Neuronal stem cell (in vitro differentiated cells): ENCODE results near the gene AXIN1.

Experiments used
- DNase-seq: peaks from one replicate; pipeline ENCODE4 v3.0.0-alpha.2; 2013; ENCODE audit warnings: low spot score
- H2AFZ ChIP-seq: one replicate; pipeline ENCODE4 v1.6.1; 2013; ENCODE audit warnings: mild to moderate bottlenecking, low read length, inconsistent platforms
- H2AK5ac ChIP-seq: 2 replicates; pipeline ENCODE4 v1.6.1; 2013; ENCODE audit warnings: low read depth, mild to moderate bottlenecking, inconsistent platforms, low read length, moderate library complexity, mixed read lengths
- H2BK120ac ChIP-seq: 2 replicates; pipeline ENCODE4 v1.6.1; 2013; ENCODE audit warnings: low read depth, mild to moderate bottlenecking, inconsistent platforms, low read length, moderate library complexity, mixed read lengths
- H2BK12ac ChIP-seq: one replicate; pipeline ENCODE4 v1.6.1; 2013; ENCODE audit warnings: low read length, inconsistent platforms
- H2BK15ac ChIP-seq: 2 replicates; pipeline ENCODE4 v1.6.1; 2013; ENCODE audit warnings: mild to moderate bottlenecking, low read length, inconsistent platforms, mixed read lengths
- H2BK5ac ChIP-seq: one replicate; pipeline ENCODE4 v1.6.1; 2013; ENCODE audit warnings: inconsistent platforms, mild to moderate bottlenecking, low read length, moderate library complexity
- H3K14ac ChIP-seq: one replicate; pipeline ENCODE4 v1.6.1; 2013; ENCODE audit warnings: low read length, inconsistent platforms
- H3K18ac ChIP-seq: 2 replicates; pipeline ENCODE4 v1.6.1; 2013; ENCODE audit warnings: low read length, inconsistent platforms
- H3K23ac ChIP-seq: 2 replicates; pipeline ENCODE4 v1.6.1; 2013; ENCODE audit warnings: low read depth, mild to moderate bottlenecking, mixed read lengths, low read length, inconsistent platforms; ENCODE audit not compliant: poor library complexity
- H3K27ac ChIP-seq: replicated peaks from 3 replicates; pipeline ENCODE4 v1.5.1; 2013; ENCODE audit warnings: low read length, inconsistent platforms
- H3K27me3 ChIP-seq, 3 experiments: 2 replicates each; pipeline ENCODE4 v1.6.1; 2013; ENCODE audit warnings: low read length in 3 of 3, mild to moderate bottlenecking in 2 of 3, inconsistent platforms in 1 of 3, low read depth in 1 of 3, mixed read lengths in 1 of 3, moderate library complexity in 1 of 3; ENCODE audit not compliant: control insufficient read depth in 3 of 3, insufficient read depth in 3 of 3
- H3K36me3 ChIP-seq, 2 donors: replicated peaks in 1 of 2; 2 replicates each; pipeline ENCODE4 v1.6.1; 2013; ENCODE audit warnings: low read length in 2 of 2; ENCODE audit not compliant: control insufficient read depth in 2 of 2, insufficient read depth in 2 of 2
- H3K4ac ChIP-seq: 2 replicates; pipeline ENCODE4 v1.6.1; 2013; ENCODE audit warnings: inconsistent platforms, mild to moderate bottlenecking, low read length, moderate library complexity
- H3K4me1 ChIP-seq, 2 donors: 1 replicate in 1 of 2; 2 replicates in 1 of 2; pipeline ENCODE4 v1.6.1; 2013; ENCODE audit warnings: low read length in 2 of 2, low read depth in 1 of 2; ENCODE audit not compliant: control insufficient read depth in 2 of 2, insufficient read depth in 1 of 2
- H3K4me2 ChIP-seq: one replicate; pipeline ENCODE4 v1.6.1; 2013; ENCODE audit warnings: mild to moderate bottlenecking, low read length, inconsistent platforms; ENCODE audit not compliant: insufficient read depth, poor library complexity, severe bottlenecking
- H3K4me3 ChIP-seq, 2 donors: 2 replicates each; pipeline ENCODE4 v1.5.1; 2013; ENCODE audit warnings: low read length in 2 of 2, mild to moderate bottlenecking in 2 of 2, inconsistent platforms in 1 of 2, moderate library complexity in 1 of 2
- H3K79me1 ChIP-seq: one replicate; pipeline ENCODE4 v1.6.1; 2013; ENCODE audit warnings: low read depth, mild to moderate bottlenecking, inconsistent platforms, low read length, moderate library complexity
- H3K9ac ChIP-seq: one replicate; pipeline ENCODE4 v1.6.1; 2013; ENCODE audit warnings: mild to moderate bottlenecking, low read depth, low read length, inconsistent platforms; ENCODE audit not compliant: poor library complexity
- H3K9me3 ChIP-seq, 2 donors: replicated peaks in 1 of 2; 2 replicates each; pipeline versions ENCODE3 to v1.6.1; 2013; ENCODE audit warnings: low read length in 2 of 2, mild to moderate bottlenecking in 2 of 2, inconsistent platforms in 1 of 2, low read depth in 1 of 2, mixed read lengths in 1 of 2, moderate library complexity in 1 of 2; ENCODE audit not compliant: control insufficient read depth in 2 of 2, insufficient read depth in 1 of 2
- H4K8ac ChIP-seq: one replicate; pipeline ENCODE4 v1.6.1; 2013; ENCODE audit warnings: low read depth, mild to moderate bottlenecking, inconsistent platforms, low read length, moderate library complexity
- H4K91ac ChIP-seq: one replicate; pipeline ENCODE4 v1.6.1; 2013; ENCODE audit warnings: low read length, low read depth, mild to moderate bottlenecking, inconsistent platforms; ENCODE audit not compliant: poor library complexity
- WGBS, 2 donors: extraction: QIAGEN DNeasy Blood & Tissue Kit; methylation state at CpG; one replicate each; pipeline ENCODE4 v1.1.7; 2013; ENCODE audit warnings: missing lambda C conversion rate in 2 of 2, mixed read lengths in 1 of 2; ENCODE audit not compliant: insufficient read length in 2 of 2, insufficient replicate concordance in 1 of 2; ENCODE audit errors: extremely low coverage in 2 of 2; 5-methylcytosine and 5-hydroxymethylcytosine counted together

Gene AXIN1

GRCh38 chr16:383326-384051, 31.0 kb upstream of the AXIN1 start:
- Histone ChIP-seq H3K27ac (no peak overlapping the region), H2BK120ac (no peak overlapping the region)
- no peak for DNase-seq

GRCh38 chr16:381789-382717, 29.5 kb upstream of the AXIN1 start, which contains the start of gene PGAP6:
TSS of gene PGAP6 (minus strand) at chr16:381978. CDS start at chr16:381821, 157 bp downstream.
- Histone ChIP-seq H3K4me1 (peaks cover 20 to 24% of the 10 kb centered on the region in 2 donors), H4K91ac (no peak within 1 kb of the TSS), H2BK120ac (peak within 1 kb of the TSS; percentile 87), H3K79me1 (peaks cover 13% of the 10 kb centered on the region), H3K27me3 (peaks cover 0 to 19% (median 7%) of the 10 kb centered on the region in 3 experiments), H3K4ac (no peak within 1 kb of the TSS), H2BK12ac (peak within 1 kb of the TSS; percentile 73), H3K4me3 (peak within 1 kb of the TSS; percentile 78 to 96), H2BK15ac (peak within 1 kb of the TSS; percentile 95), H3K36me3 (peaks cover under 1 to 9% of the 10 kb centered on the region in 2 donors), H3K9me3 (no peaks in the 10 kb centered on the region), H3K18ac (peak within 1 kb of the TSS; percentile 97), H2AFZ (peak within 1 kb of the TSS; percentile 89), H2BK5ac (no peak within 1 kb of the TSS), H2AK5ac (peak within 1 kb of the TSS; percentile 81), H3K27ac (no peak within 1 kb of the TSS), H3K4me2 (peak within 1 kb of the TSS; percentile 100), H4K8ac (no peak within 1 kb of the TSS), H3K23ac (peak within 1 kb of the TSS; percentile 86), H3K14ac (peak within 1 kb of the TSS; percentile 94), H3K9ac (peak within 1 kb of the TSS; percentile 90)
- no peak for DNase-seq
- no CpG with 5 or more reads among the region's 123 CpGs for WGBS, 2 donors

More at GRCh38 chr16:383326-384051, 31.0 kb upstream of the AXIN1 start:
- Histone ChIP-seq H3K9ac (peak overlapping the region; percentile 9), H3K27me3 (peaks cover 0 to 19% (median 7%) of the 10 kb centered on the region in 3 experiments), H4K8ac (no peak overlapping the region), H3K14ac (no peak overlapping the region), H2BK12ac (no peak overlapping the region), H3K36me3 (no peaks in the 10 kb centered on the region), H3K9me3 (no peaks in the 10 kb centered on the region), H3K18ac (no peak overlapping the region), H2AFZ (peak overlapping the region; percentile 72), H2BK5ac (no peak overlapping the region), H2BK15ac (no peak overlapping the region), H3K4ac (no peak overlapping the region), H4K91ac (no peak overlapping the region), H3K23ac (no peak overlapping the region), H3K79me1 (peaks cover 13% of the 10 kb centered on the region), H3K4me1 (peaks cover 20 to 30% of the 10 kb centered on the region in 2 donors), H2AK5ac (peak overlapping the region; percentile 90), H3K4me2 (peak overlapping the region; percentile 39), H3K4me3 (peak overlapping the region in 1 of 2 donors; percentile 25)
- WGBS, 2 donors = no CpG with 5 or more reads among the region's 33 CpGs

- peak overlapping the region; percentile 94 for H3K14ac ChIP-seq
- peak overlapping the region; percentile 55 for H3K23ac ChIP-seq
- H2BK120ac ChIP-seq = no peak overlapping the region
- peaks cover 0 to 19% (median 7%) of the 10 kb centered on the region in 3 experiments for H3K27me3 ChIP-seq
- no peaks in the 10 kb centered on the region for H3K9me3 ChIP-seq
- no peak overlapping the region for H4K8ac ChIP-seq
- H3K36me3 ChIP-seq = peaks cover 6 to 17% of the 10 kb centered on the region in 2 donors
- WGBS, 2 donors = no CpG with 5 or more reads among the region's 73 CpGs
- H3K27ac ChIP-seq = no peak overlapping the region
- peaks cover 13% of the 10 kb centered on the region for H3K79me1 ChIP-seq
- H3K4me2 ChIP-seq = peak overlapping the region; percentile 89
- H3K9ac ChIP-seq = peak overlapping the region; percentile 90
- H2AK5ac ChIP-seq = peak overlapping the region; percentile 75
- H3K4ac ChIP-seq = no peak overlapping the region
- H2AFZ ChIP-seq = peak overlapping the region; percentile 85
- no peak overlapping the region for H2BK5ac ChIP-seq
- H2BK15ac ChIP-seq = peak overlapping the region; percentile 26
- no peak overlapping the region for H4K91ac ChIP-seq
- H3K4me1 ChIP-seq = peaks cover 20 to 21% of the 10 kb centered on the region in 2 donors
- H3K4me3 ChIP-seq = peak overlapping the region; percentile 78 to 96
- H3K18ac ChIP-seq = peak overlapping the region; percentile 89
- peak overlapping the region; percentile 73 for H2BK12ac ChIP-seq
- no peak for DNase-seq
Observed at GRCh38 chr16:381012-381788, 28.7 kb upstream of the AXIN1 start.
